Activated T-cell treated with anti-CD3 and anti-CD28 coated beads for 4 hours (primary cell): ENCODE measurements around the gene MSANTD1.

Experiments
- DNase-seq: peaks from one replicate; pipeline ENCODE4 v3.0.0-alpha.2; 2020

The MSANTD1 gene

GRCh38 chr4:3234171-3235029 is 14.6 kb upstream of the MSANTD1 start:
- DNase-seq = no peak

- no peak for DNase-seq
These were observed 14.0 kb upstream of the MSANTD1 start for GRCh38 chr4:3235030-3235345.

- no peak for DNase-seq
These were observed 13.4 kb upstream of the MSANTD1 start for GRCh38 chr4:3235581-3235980.

- DNase-seq = no peak
These were observed 12.6 kb upstream of the MSANTD1 start for GRCh38 chr4:3236326-3236878.

- no peak for DNase-seq
These were observed 11.7 kb upstream of the MSANTD1 start for GRCh38 chr4:3237266-3237665.

GRCh38 chr4:3237712-3238560 is 11.0 kb upstream of the MSANTD1 start:
- DNase-seq = no peak

- no peak for DNase-seq
These were observed 10.2 kb upstream of the MSANTD1 start for GRCh38 chr4:3238721-3239120.

GRCh38 chr4:3239303-3239702 is 9.7 kb upstream of the MSANTD1 start:
- no peak for DNase-seq

GRCh38 chr4:3239998-3240920 is 8.7 kb upstream of the MSANTD1 start:
- DNase-seq = no peak

GRCh38 chr4:3240936-3241522 is 7.9 kb upstream of the MSANTD1 start:
- DNase-seq = no peak

- no peak for DNase-seq
These were observed 6.9 kb upstream of the MSANTD1 start for GRCh38 chr4:3241898-3242524.

GRCh38 chr4:3243136-3243780 is 5.7 kb upstream of the MSANTD1 start:
- DNase-seq = no peak

GRCh38 chr4:3244002-3244401 is 5.0 kb upstream of the MSANTD1 start:
- no peak for DNase-seq

GRCh38 chr4:3244747-3245146 is 4.2 kb upstream of the MSANTD1 start:
- DNase-seq = no peak

GRCh38 chr4:3245676-3246075 is 3.3 kb upstream of the MSANTD1 start:
- no peak for DNase-seq

GRCh38 chr4:3246458-3247398 is 2.2 kb upstream of the MSANTD1 start:
- DNase-seq = no peak

GRCh38 chr4:3247399-3248177 is 1.4 kb upstream of the MSANTD1 start:
- DNase-seq = no peak

GRCh38 chr4:3248178-3248480 is 830 bp upstream of the MSANTD1 start:
- DNase-seq = no peak

GRCh38 chr4:3249711-3250437 is 915 bp downstream of the MSANTD1 start:
- DNase-seq = no peak
